ENCODE results near the gene LARP6.
"Not testable (repeated sequence)": the region's sequence is repeated elsewhere in the genome, so short reads cannot be mapped to it uniquely, and the experiment has no call there.

Gene LARP6

DNA sequence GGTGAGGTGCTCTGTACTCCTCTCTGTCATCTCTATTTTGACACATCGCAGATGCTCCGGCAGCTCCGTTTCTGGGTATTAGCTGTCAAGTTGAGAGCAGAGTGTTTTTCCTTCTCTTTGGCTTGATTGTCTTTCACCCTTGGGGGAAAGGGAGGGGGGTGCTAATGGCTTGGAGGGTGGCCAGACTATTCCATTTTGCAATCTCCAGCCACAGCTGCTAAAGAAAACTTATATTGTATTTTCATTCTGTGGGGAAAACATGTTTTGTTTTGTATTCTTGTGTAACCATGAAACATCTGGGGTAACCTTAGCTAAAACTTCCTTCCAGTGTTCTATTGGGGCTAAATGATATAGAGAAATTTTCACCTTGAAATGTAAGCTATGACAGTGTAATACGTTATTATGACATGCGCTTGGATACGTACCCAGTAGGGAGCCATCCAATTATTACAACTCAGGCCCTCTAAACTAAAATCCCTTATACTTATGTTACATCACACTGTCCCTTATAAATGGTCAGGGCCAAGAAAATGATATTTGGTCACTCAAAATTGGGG lies 14.0 kb upstream of the LARP6 start:
- H3K27ac ChIP-seq: no peak overlapping the region
- TF ChIP-seq ZFX (IDR thresholded peaks at IDR 0.05; ENCODE audit: borderline replicate concordance): no peak
- TF ChIP-seq, protein P1, sequence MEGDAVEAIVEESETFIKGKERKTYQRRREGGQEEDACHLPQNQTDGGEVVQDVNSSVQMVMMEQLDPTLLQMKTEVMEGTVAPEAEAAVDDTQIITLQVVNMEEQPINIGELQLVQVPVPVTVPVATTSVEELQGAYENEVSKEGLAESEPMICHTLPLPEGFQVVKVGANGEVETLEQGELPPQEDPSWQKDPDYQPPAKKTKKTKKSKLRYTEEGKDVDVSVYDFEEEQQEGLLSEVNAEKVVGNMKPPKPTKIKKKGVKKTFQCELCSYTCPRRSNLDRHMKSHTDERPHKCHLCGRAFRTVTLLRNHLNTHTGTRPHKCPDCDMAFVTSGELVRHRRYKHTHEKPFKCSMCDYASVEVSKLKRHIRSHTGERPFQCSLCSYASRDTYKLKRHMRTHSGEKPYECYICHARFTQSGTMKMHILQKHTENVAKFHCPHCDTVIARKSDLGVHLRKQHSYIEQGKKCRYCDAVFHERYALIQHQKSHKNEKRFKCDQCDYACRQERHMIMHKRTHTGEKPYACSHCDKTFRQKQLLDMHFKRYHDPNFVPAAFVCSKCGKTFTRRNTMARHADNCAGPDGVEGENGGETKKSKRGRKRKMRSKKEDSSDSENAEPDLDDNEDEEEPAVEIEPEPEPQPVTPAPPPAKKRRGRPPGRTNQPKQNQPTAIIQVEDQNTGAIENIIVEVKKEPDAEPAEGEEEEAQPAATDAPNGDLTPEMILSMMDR (IDR thresholded peaks at IDR 0.05): no peak

DNA sequence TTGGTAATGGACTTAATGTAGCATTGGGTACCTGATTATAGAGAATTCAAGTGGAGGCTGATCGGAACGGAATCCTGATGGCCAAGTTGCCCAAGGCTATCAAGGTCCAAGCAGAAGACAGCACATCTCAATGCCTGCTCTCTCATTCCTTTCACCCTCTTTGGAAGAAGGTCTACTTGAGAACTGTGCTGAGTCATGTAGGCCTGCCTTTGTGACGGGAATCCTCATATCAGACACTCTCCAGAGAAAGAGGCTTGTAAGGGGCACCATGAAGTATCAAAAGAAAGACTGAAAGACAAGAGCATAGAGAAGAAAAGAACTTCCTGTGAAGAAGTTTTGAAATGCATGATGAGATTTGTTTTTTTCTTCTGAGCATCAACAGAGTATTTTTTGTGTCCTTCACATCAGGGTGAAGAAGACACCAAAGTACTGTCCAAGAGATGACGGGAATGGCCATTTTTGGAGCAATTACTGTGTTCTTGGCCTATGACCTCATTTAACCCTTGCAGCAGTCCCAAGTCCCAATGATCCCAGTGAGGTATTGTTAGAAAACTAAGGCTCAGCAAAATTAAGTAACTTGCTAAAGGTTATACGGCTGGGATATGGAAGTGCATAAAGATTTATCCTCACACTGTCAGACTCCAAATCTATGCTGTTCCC lies 13.2 kb upstream of the LARP6 start:
- H3K27ac ChIP-seq: no peak overlapping the region
- no peak for TF ChIP-seq ZFX (IDR thresholded peaks at IDR 0.05; ENCODE audit: borderline replicate concordance)

DNA sequence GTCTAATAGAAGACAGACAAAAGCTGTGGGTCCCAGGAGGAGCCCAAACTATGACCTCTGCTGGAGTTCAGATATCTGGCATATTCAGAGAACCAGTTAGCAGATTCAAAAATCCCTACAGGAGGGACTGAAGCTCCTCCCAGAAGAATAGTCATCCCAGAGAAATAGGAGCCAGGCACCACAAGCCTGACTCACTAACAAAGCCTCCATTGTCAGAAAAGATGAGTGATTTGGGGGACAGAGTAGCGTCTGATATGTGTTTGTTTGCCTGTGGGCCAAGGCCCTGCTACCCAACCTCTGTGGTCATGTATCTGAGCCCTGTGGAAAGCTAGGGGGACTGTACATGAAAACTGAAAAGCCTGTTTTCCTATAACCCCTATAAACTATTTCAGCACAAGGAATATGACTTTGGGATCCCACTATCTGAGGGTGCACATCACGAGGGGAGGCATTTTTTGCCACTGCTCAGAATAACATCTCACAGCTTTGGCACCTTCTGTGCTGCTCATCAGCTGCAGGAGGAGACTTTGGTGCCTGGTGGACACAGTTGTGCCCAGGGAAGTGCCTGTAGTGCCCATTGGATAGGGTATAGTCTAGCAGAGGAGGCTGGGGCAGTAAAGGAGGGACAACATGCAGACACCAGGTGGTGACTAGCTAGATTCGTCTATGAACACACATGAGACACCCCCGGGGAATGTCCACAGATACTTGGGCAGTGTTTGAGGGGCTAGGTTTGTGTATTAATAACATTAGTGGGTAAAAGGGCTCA lies 9.7 kb upstream of the LARP6 start:
- no peak for TF ChIP-seq ZFX (IDR thresholded peaks at IDR 0.05; ENCODE audit: borderline replicate concordance)
- TF ChIP-seq, protein P1 (IDR thresholded peaks at IDR 0.05): no peak
- H3K27ac ChIP-seq: no peak overlapping the region

DNA sequence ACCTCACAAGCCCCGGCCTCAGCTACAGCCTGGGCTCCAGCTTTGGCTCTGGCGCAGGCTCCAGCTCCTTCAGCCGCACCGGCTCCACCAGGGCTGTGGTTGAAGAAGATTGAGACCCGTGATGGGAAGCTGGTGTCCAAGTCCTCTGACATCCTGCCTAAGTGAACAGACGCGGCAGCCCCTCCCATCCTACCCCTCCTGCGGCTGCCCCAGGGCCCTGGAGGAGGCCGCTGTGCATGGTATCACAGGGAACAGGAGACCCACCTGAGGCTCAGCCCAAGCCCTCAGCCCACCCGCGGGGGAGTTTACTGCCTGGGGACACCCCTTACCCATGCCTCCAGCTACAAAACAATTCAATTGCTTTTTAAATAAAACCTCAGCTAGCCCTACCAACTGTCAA lies 6.0 kb upstream of the LARP6 start:
- H3K27ac ChIP-seq: no peak overlapping the region
- TF ChIP-seq ZFX (IDR thresholded peaks at IDR 0.05; ENCODE audit: borderline replicate concordance): no peak
- TF ChIP-seq, protein P1 (IDR thresholded peaks at IDR 0.05): no peak

GRCh38 chr15:70859322-70859908 lies 5.5 kb upstream of the LARP6 start:
- TF ChIP-seq ZFX (IDR thresholded peaks at IDR 0.05; ENCODE audit: borderline replicate concordance): no peak
- TF ChIP-seq, protein P1 (IDR thresholded peaks at IDR 0.05): no peak
- no peak overlapping the region for H3K27ac ChIP-seq

GRCh38 chr15:70858614-70859321 lies 4.8 kb upstream of the LARP6 start:
- not testable (repeated sequence) for H3K27ac ChIP-seq

DNA sequence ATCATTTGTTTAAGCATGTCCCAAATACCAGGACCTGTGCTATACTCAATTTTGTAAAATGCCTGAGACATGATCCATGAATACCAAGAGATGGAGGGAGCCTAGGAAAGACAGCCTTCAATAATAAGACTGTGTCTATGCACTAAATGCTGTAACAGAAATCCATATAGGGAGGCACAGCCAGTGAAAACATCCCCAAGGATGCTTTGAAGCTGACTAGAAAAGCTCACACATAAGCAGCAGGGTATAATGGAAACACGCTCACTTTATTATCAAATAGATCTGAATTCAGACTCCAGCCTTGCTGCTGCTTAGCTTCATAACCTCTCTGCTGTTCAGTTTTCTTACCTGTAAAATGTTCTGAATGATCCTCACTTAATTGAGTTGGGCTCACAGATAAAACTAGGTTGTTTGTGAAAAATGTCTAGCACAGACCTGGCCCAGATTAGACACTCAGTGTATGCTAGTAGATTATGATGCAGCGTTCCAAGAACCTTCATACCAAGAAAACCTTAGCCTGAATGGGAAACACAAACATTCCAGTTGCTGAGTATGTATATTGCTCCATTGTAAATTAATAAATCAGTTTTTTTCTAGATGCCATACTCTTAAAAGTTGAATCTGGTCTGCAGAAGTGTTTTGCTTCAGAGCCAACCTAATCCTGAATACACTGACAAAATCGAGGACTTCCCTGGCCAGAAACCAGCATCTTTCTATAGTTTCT lies 3.8 kb upstream of the LARP6 start:
- peak overlapping the region; percentile 12; the same call in 1 of the 2 replicates for H3K27ac ChIP-seq
- TF ChIP-seq, protein P1 (IDR thresholded peaks at IDR 0.05): no peak
- TF ChIP-seq ZFX (IDR thresholded peaks at IDR 0.05; ENCODE audit: borderline replicate concordance): no peak

Data from 22Rv1 (cell line).